GM18867 (cell line): ENCODE results near the gene CFAP299.
"Not testable (repeated sequence)": the region's sequence is repeated elsewhere in the genome, so short reads cannot be mapped to it uniquely, and the experiment has no call there.

Experiments used
- ATAC-seq: cut with Tn5 transposase; IDR thresholded peaks from one replicate; pipeline ENCODE4 v1.9.1; 2021; ENCODE audit warnings: mild to moderate bottlenecking, moderate library complexity; ENCODE audit not compliant: unreplicated experiment

CFAP299 gene

DNA sequence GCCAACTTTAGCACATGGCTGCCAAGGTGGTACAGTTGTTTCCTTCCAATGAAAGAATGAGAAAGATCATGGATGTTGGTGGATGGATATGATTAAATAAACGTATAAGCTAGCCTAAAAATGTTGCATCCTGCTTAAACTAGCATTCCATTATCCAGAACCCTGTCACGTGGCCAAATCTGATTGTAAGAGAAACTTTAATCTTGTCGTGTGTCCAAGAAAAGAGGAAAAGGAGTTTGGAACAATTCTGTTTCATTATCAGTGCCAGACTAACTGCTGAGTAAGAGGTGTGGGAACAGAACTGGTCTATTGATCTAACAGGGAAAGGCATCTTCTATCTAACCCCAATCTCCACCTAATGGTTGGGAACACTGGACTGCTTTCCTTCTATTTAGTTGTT, 369.8 kb downstream of the CFAP299 start:
- ATAC-seq, result no peak

GRCh38 chr4:80709082-80709869, 373.7 kb downstream of the CFAP299 start:
- ATAC-seq, result no peak

GRCh38 chr4:80710748-80711451, 375.4 kb downstream of the CFAP299 start:
- ATAC-seq, result no peak

- no peak for ATAC-seq
Measured at GRCh38 chr4:80711956-80712355, 376.4 kb downstream of the CFAP299 start.

GRCh38 chr4:80713409-80713808, 377.9 kb downstream of the CFAP299 start:
- no peak for ATAC-seq

DNA sequence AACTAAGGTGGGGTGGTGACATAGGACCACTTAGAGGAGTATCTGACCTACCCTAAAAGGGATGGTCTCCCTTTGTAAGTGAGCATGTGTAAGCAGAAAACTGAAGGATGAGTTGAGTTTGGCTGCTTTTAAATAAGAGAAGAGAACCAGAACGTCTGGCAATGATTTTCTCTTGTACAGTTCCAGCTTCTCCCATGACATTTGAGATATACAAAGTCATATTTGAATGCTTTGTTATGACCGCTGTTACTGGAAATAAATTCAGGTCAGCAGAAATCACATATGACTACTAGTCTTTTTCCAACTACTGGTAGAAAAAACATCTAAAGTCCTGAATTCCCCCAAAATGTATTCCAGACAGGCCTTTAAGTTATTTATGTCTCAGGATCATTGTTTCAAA, 381.7 kb downstream of the CFAP299 start:
- ATAC-seq, result no peak

DNA sequence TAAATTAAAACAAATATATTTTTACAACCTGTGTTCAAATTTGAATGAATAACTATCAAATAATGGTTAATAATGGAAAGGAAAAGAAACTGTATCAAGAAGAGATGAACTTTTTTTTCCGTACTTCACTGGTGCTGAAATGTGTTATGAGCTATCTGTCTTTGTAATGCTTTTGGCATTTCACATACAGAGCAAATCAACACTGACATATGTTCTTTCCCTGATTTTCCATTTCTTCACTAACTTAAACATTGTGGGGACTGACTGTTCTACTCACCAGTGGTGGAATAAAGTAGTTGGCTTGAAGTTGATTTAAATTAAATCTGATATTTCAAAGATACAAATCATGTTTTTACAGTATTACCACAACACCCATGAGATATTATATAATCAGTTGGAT, 390.9 kb downstream of the CFAP299 start:
- no peak for ATAC-seq

GRCh38 chr4:80730158-80730557, 394.6 kb downstream of the CFAP299 start:
- no peak for ATAC-seq

GRCh38 chr4:80731436-80731835, 395.9 kb downstream of the CFAP299 start:
- no peak for ATAC-seq

DNA sequence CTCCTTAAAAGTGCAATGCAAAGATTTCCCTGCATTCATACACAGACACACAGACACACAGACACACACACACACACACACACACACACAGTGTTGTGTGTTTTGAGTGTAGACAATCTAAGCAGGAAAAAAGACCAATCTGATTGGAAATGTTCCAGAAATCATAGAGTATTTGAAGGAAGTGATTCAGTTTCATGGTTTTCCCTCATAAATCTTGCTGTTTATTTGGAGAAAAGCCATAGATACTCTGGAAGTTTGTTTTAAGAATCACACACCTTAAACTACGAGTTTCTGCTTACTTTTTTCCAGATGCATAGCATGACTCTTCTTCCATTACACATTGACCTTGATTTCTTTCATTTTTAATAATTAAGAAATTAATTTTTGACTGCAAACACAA, 396.5 kb downstream of the CFAP299 start:
- ATAC-seq, result no peak

DNA sequence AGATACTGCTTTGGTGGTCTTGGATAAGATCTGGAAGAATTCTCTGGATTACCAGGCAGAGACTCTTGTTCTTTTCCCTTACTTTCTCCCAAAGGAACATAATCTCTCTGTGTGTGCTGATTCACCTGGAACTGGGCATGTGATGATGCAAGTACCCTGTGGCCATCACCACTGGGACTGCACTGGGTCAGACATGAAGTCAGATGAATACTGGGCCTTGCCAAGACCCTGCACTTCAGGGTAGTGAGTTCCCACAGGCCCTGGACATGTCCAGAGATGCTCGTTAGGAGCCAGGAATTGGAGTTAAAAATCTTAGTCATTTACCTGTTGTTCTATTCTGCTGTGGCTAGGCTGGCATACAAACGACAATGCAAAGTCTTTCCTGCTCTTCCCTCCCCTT, 404.8 kb downstream of the CFAP299 start:
- no peak for ATAC-seq

GRCh38 chr4:80749558-80749957, 414.0 kb downstream of the CFAP299 start:
- ATAC-seq, result not testable (repeated sequence)

- no peak for ATAC-seq
Measured at GRCh38 chr4:80751200-80751599, 415.7 kb downstream of the CFAP299 start.

DNA sequence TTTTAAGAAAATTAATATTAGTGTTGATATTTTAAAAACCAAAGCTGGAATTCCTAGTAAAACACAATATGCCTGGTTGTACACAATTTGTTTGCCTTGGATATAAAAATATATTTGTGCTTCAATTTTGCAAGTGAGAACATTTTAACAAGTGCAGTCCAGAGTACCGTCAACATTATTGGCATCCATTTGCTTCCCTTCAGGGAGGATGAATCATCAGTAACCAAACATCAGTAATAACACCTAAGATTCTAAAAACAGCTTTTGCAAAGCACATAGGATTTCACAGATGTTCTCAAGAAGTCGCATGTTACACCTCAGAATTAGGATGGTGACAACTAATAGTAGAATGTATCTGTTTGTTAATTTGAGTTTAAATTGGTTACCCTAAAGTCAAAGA, 432.4 kb downstream of the CFAP299 start:
- ATAC-seq, result no peak

DNA sequence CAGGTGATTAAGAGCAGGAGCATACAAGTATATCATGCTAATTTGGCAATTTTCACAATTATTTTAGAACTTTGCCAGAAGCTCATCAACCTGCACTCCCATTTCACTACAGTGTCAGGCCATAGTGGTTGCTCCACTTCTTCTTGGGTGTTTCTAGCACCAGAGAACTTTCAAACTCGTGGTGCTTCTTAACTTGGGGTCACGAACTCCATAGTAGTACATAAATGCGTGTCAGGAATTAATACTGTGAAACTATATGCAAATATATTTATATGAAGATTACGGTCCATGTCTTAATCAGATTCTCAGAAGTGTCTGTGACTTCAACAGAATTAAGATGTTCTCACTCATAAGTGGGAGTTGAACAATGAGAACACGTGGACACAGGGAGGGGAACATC, 440.6 kb downstream of the CFAP299 start:
- no peak for ATAC-seq

- no peak for ATAC-seq
Measured at GRCh38 chr4:80781431-80781830, 445.9 kb downstream of the CFAP299 start.

GRCh38 chr4:80787306-80787705, 451.8 kb downstream of the CFAP299 start:
- no peak for ATAC-seq

- ATAC-seq, result no peak
Measured at GRCh38 chr4:80788798-80789197, 453.3 kb downstream of the CFAP299 start.

- peak; percentile 62 for ATAC-seq
Measured at GRCh38 chr4:80790152-80790551, 454.6 kb downstream of the CFAP299 start.

DNA sequence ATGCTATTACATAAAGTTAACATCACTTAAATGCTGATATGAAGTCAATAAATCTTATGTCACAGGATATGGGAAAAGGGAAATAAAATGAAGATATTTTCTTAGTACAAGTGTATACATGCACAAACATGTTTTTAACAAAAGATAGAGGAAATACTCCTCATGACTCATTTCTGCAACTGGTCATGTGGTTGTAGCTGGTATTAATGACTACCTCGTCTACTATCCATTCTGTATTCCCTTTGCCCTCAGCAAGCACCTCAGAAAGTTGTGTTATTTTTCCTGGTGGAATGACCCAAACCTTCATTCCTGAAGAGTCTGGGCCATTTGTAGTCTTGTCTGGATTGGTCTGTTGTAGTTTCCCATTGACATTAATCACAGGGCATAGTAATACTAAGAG, 458.1 kb downstream of the CFAP299 start:
- not testable (repeated sequence) for ATAC-seq

DNA sequence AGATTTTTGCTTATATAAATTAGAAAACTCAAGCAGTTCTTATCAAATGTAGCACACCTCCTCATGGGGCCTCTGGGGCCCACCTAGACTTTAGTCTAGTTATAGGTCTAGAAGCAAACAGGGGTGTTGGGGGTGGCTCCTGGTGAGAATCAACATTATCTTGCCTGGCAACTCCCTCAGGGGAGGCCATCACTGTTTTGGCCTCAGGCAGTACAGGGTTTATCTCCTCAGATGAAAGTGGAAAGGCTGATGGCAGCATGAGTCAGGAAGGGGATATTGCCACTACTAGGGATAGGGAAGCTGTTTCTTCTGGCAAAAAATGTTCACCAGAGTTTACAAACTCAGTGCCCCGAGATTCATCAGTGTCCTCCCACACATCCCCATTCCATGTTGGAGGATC, 462.6 kb downstream of the CFAP299 start:
- no peak for ATAC-seq

- not testable (repeated sequence) for ATAC-seq
Measured at GRCh38 chr4:80800719-80801118, 465.2 kb downstream of the CFAP299 start.
